Astrocyte (in vitro differentiated cells and primary cell): ENCODE measurements around the gene SEMA4G. TPM values are rescaled to one million over a fixed set of nuclear protein-coding genes. Genes with fewer than 3 reads are reported as not detected.
A peak's percentile ranks its signal among the peaks of the same experiment; 100 is the strongest.

Source experiments
- DNase-seq: peaks from one replicate; pipeline ENCODE4 v3.0.0-alpha.2; 2010; ENCODE audit warnings: low read depth
- FAIRE-seq: peaks from 2 replicates; lab custom pipeline; 2011; peaks lifted over from hg19 to GRCh38; lab: Jason Lieb, UNC
- H2AFZ ChIP-seq: 2 replicates; pipeline ENCODE4 v1.6.0; 2012; ENCODE audit warnings: low read depth, low read length, inconsistent platforms
- H3K27ac ChIP-seq: 2 replicates; pipeline ENCODE4 v1.5.1; 2011; ENCODE audit warnings: low read depth, low read length, inconsistent platforms
- H3K27me3 ChIP-seq: 2 replicates; pipeline ENCODE4 v1.6.0; 2011; ENCODE audit warnings: low read length, inconsistent platforms; ENCODE audit not compliant: insufficient read depth
- H3K36me3 ChIP-seq: 2 replicates; pipeline ENCODE4 v1.5.1; 2011; ENCODE audit warnings: low read length, inconsistent platforms; ENCODE audit not compliant: insufficient read depth
- H3K4me1 ChIP-seq: 2 replicates; pipeline ENCODE4 v1.5.1; 2011; ENCODE audit warnings: low read length, inconsistent platforms; ENCODE audit not compliant: insufficient read depth
- H3K4me2 ChIP-seq: 2 replicates; pipeline ENCODE4 v1.6.0; 2012; ENCODE audit warnings: low read length, inconsistent platforms
- H3K4me3 ChIP-seq: 2 replicates; pipeline ENCODE4 v1.5.1; 2011; ENCODE audit warnings: low read depth, mild to moderate bottlenecking, low read length, inconsistent platforms; ENCODE audit not compliant: insufficient read depth
- H3K79me2 ChIP-seq: 2 replicates; pipeline ENCODE4 v1.6.0; 2012; ENCODE audit warnings: mild to moderate bottlenecking, low read length, inconsistent platforms; ENCODE audit not compliant: insufficient read depth
- H3K9ac ChIP-seq: 2 replicates; pipeline ENCODE4 v1.6.0; 2012; ENCODE audit warnings: mild to moderate bottlenecking, low read length, inconsistent platforms
- H3K9me3 ChIP-seq: 2 replicates; pipeline ENCODE4 v1.5.1; 2012; ENCODE audit warnings: low read depth, mild to moderate bottlenecking, low read length, inconsistent platforms; ENCODE audit not compliant: insufficient read depth
- H4K20me1 ChIP-seq: 2 replicates; pipeline ENCODE4 v1.6.0; 2012; ENCODE audit warnings: low read length, inconsistent platforms; ENCODE audit not compliant: insufficient read depth
- H3K27ac Mint-ChIP-seq: one replicate; pipeline ENCODE4 v1.8.0; 2021; ENCODE audit warnings: mild to moderate bottlenecking, mixed read lengths; ENCODE audit not compliant: unreplicated experiment
- H3K27me3 Mint-ChIP-seq: one replicate; pipeline ENCODE4 v1.8.0; 2021; ENCODE audit warnings: low read depth, mixed read lengths; ENCODE audit not compliant: unreplicated experiment
- H3K36me3 Mint-ChIP-seq: one replicate; pipeline ENCODE4 v1.8.0; 2021; ENCODE audit warnings: low read depth, mixed read lengths; ENCODE audit not compliant: unreplicated experiment
- H3K4me1 Mint-ChIP-seq: one replicate; pipeline ENCODE4 v1.8.0; 2021; ENCODE audit warnings: low read depth, mixed read lengths; ENCODE audit not compliant: unreplicated experiment
- H3K4me3 Mint-ChIP-seq: one replicate; pipeline ENCODE4 v1.8.0; 2021; ENCODE audit warnings: mild to moderate bottlenecking, moderate library complexity, mixed read lengths; ENCODE audit not compliant: unreplicated experiment
- H3K9me3 Mint-ChIP-seq: one replicate; pipeline ENCODE4 v1.8.0; 2021; ENCODE audit warnings: mild to moderate bottlenecking, mixed read lengths; ENCODE audit not compliant: unreplicated experiment
- EZH2 ChIP-seq: IDR thresholded peaks from 2 replicates; pipeline ENCODE4 v1.6.1; 2012; ENCODE audit warnings: mild to moderate bottlenecking, low read length, inconsistent platforms; ENCODE audit not compliant: insufficient read depth
- total RNA-seq: library from RNA; stranded (reverse); gene quantifications from 2 replicates; pipeline ENCODE4 v1.2.1, GENCODE V29; 2021
- TF ChIP-seq, protein P1 (sequence below): IDR thresholded peaks from 2 replicates; pipeline ENCODE4 v1.5.1; 2011; ENCODE audit warnings: low read depth, mild to moderate bottlenecking, inconsistent platforms, low read length, moderate library complexity; ENCODE audit not compliant: insufficient read depth

The SEMA4G gene
- total RNA-seq, 1 donor from 2014 or later: 5.9 TPM

DNA sequence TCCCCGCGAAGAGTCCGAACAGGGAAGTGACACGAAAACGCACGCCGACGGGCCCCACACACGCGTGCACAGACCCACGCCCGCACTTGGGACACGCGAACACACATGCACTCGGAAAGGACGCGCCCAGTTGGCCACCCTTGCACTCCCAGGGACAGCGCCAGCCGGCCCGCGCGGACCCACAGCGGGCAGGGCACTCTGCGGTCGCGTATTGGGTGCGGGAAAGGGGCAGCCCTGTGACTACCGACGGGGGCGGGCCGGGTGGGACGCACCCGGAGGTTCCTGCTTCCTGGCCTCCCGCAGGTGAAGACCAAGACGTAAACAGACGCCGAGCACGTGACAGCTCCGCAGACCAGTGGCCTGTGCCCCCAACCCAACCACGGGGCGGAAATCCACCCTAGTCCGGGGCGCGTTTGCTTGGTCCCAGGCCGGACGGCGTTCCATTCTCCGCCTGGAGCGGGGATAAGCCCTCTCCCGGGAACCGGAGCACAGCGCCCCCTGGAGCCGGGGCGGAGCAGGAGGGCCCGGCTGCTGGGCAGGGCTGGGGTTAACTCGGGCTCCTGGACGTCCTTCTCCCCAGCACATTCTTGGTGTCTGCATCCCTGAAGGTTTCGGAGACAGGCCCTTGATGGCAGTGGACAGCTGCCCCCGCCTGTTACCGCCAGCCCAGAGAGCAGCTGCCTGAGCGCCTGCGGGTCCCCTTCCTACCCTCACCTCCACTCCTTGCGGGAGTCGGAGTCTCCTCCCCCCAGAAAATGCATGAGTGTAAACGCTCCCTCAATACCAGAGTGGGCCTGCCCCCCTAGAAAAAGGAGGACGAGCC is 28.3 kb downstream of the SEMA4G start:
- Mint-ChIP-seq H3K27ac (peak overlapping the region; percentile 75), H3K9me3 (peaks cover 4% of the 10 kb centered on the region), H3K27me3 (no peaks in the 10 kb centered on the region), H3K36me3 (peaks cover 6% of the 10 kb centered on the region), H3K4me1 (peaks cover 13% of the 10 kb centered on the region), H3K4me3 (peak overlapping the region; percentile 91)
- Histone ChIP-seq H3K4me2 (peak overlapping the region; percentile 93), H4K20me1 (peaks cover 17% of the 10 kb centered on the region), H3K27ac (peak overlapping the region; percentile 94), H3K9ac (peak overlapping the region; percentile 94), H3K79me2 (peaks cover 34% of the 10 kb centered on the region), H3K4me1 (peaks cover 36% of the 10 kb centered on the region), H2AFZ (peak overlapping the region; percentile 82), H3K9me3 (no peaks in the 10 kb centered on the region), H3K27me3 (no peaks in the 10 kb centered on the region), H3K36me3 (peaks cover 5% of the 10 kb centered on the region), H3K4me3 (peak overlapping the region; percentile 89)
- DNase-seq: peak; percentile 37
- no peak for FAIRE-seq
- TF ChIP-seq, protein P1, sequence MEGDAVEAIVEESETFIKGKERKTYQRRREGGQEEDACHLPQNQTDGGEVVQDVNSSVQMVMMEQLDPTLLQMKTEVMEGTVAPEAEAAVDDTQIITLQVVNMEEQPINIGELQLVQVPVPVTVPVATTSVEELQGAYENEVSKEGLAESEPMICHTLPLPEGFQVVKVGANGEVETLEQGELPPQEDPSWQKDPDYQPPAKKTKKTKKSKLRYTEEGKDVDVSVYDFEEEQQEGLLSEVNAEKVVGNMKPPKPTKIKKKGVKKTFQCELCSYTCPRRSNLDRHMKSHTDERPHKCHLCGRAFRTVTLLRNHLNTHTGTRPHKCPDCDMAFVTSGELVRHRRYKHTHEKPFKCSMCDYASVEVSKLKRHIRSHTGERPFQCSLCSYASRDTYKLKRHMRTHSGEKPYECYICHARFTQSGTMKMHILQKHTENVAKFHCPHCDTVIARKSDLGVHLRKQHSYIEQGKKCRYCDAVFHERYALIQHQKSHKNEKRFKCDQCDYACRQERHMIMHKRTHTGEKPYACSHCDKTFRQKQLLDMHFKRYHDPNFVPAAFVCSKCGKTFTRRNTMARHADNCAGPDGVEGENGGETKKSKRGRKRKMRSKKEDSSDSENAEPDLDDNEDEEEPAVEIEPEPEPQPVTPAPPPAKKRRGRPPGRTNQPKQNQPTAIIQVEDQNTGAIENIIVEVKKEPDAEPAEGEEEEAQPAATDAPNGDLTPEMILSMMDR: peak; percentile 57
- no peak for TF ChIP-seq EZH2

- peak overlapping the region; percentile 82 for H2AFZ ChIP-seq
- H3K4me3 ChIP-seq: peak overlapping the region; percentile 89
- no peaks in the 10 kb centered on the region for H3K27me3 Mint-ChIP-seq
- H3K27ac ChIP-seq: peak overlapping the region; percentile 94
- peak overlapping the region; percentile 94 for H3K9ac ChIP-seq
- H3K4me2 ChIP-seq: peak overlapping the region; percentile 93
- no peak for TF ChIP-seq EZH2
- TF ChIP-seq, protein P1: no peak
- H3K36me3 ChIP-seq: peaks cover 6% of the 10 kb centered on the region
- peaks cover 4% of the 10 kb centered on the region for H3K9me3 Mint-ChIP-seq
- peak overlapping the region; percentile 91 for H3K27ac Mint-ChIP-seq
- H3K79me2 ChIP-seq: peaks cover 42% of the 10 kb centered on the region
- H3K9me3 ChIP-seq: no peaks in the 10 kb centered on the region
- FAIRE-seq: no peak
- peak overlapping the region; percentile 88 for H3K4me3 Mint-ChIP-seq
- peaks cover 6% of the 10 kb centered on the region for H3K36me3 Mint-ChIP-seq
- no peaks in the 10 kb centered on the region for H3K27me3 ChIP-seq
- peak; percentile 74 for DNase-seq
- H3K4me1 ChIP-seq: peaks cover 36% of the 10 kb centered on the region
- peaks cover 25% of the 10 kb centered on the region for H4K20me1 ChIP-seq
- peaks cover 13% of the 10 kb centered on the region for H3K4me1 Mint-ChIP-seq
Observed at GRCh38 chr10:100998183-100998990, 29.1 kb downstream of the SEMA4G start.
